Keratinocyte (primary cell): ENCODE data around the gene ACAD11. TPM values are rescaled to one million over a fixed set of nuclear protein-coding genes. Genes with fewer than 3 reads are reported as not detected.

ENCODE experiments used
- DNase-seq: peaks from one replicate; pipeline ENCODE4 v3.0.0-alpha.2; 2011; ENCODE audit warnings: low read depth, missing footprints, low spot score
- FAIRE-seq: peaks from 2 replicates; lab custom pipeline; 2011; peaks lifted over from hg19 to GRCh38; lab: Jason Lieb, UNC
- H2AFZ ChIP-seq: 2 replicates; pipeline ENCODE4 v1.6.0; 2012; ENCODE audit warnings: low read length, control low read depth, inconsistent platforms; ENCODE audit not compliant: control insufficient read depth
- H3K27ac ChIP-seq: 2 replicates; pipeline ENCODE4 v1.5.1; 2011; ENCODE audit warnings: low read length; ENCODE audit not compliant: control insufficient read depth, insufficient read depth
- H3K27me3 ChIP-seq: 3 replicates; pipeline ENCODE4 v1.6.0; 2011; ENCODE audit warnings: low read length; ENCODE audit not compliant: control insufficient read depth, insufficient read depth; ENCODE audit errors: extremely low read depth
- H3K36me3 ChIP-seq, 2 experiments: 2 replicates in 1 of 2; 3 replicates in 1 of 2; pipeline ENCODE4 v1.5.1; 2011; ENCODE audit warnings: low read length in 2 of 2, mild to moderate bottlenecking in 1 of 2; ENCODE audit not compliant: control insufficient read depth in 2 of 2, insufficient read depth in 2 of 2; ENCODE audit errors: extremely low read depth in 1 of 2
- H3K4me1 ChIP-seq: 3 replicates; pipeline ENCODE4 v1.5.1; 2011; ENCODE audit warnings: low read length; ENCODE audit not compliant: control insufficient read depth, insufficient read depth; ENCODE audit errors: extremely low read depth
- H3K4me2 ChIP-seq: 3 replicates; pipeline ENCODE4 v1.6.0; 2011; ENCODE audit warnings: low read depth, low read length; ENCODE audit not compliant: control insufficient read depth, insufficient read depth; ENCODE audit errors: extremely low read depth
- H3K4me3 ChIP-seq, 3 experiments: fragments of 200-600 bp in 1 of 3; sonication (generic) in 1 of 3; 2 replicates in 2 of 3; 3 replicates in 1 of 3; pipeline ENCODE4 v1.5.1; 2011 to 2016; ENCODE audit warnings: low read length in 3 of 3, mild to moderate bottlenecking in 3 of 3, control low read depth in 2 of 3, inconsistent platforms in 1 of 3, low read depth in 1 of 3, mixed read lengths in 1 of 3, mixed run types in 1 of 3, moderate library complexity in 1 of 3; ENCODE audit not compliant: control insufficient read depth in 2 of 3, insufficient read depth in 2 of 3; ENCODE audit errors: extremely low read depth in 1 of 3
- H3K79me2 ChIP-seq: 2 replicates; pipeline ENCODE4 v1.6.0; 2012; ENCODE audit warnings: low read length; ENCODE audit not compliant: control insufficient read depth, insufficient read depth
- H3K9ac ChIP-seq: 3 replicates; pipeline ENCODE4 v1.6.0; 2011; ENCODE audit warnings: low read length; ENCODE audit not compliant: control insufficient read depth, insufficient read depth; ENCODE audit errors: extremely low read depth
- H3K9me1 ChIP-seq: 3 replicates; pipeline ENCODE4 v1.6.0; 2011; ENCODE audit warnings: low read length; ENCODE audit not compliant: control insufficient read depth, insufficient read depth; ENCODE audit errors: extremely low read depth
- H3K9me3 ChIP-seq: 2 replicates; pipeline ENCODE4 v1.5.1; 2012; ENCODE audit warnings: low read depth, low read length; ENCODE audit not compliant: control insufficient read depth
- H4K20me1 ChIP-seq: 3 replicates; pipeline ENCODE4 v1.6.0; 2011; ENCODE audit warnings: low read length; ENCODE audit not compliant: control insufficient read depth, insufficient read depth; ENCODE audit errors: extremely low read depth
- CTCF ChIP-seq, 3 experiments: IDR thresholded peaks in 1 of 3; conservative IDR thresholded peaks in 1 of 3; optimal IDR thresholded peaks in 1 of 3; 2 replicates in 2 of 3; 3 replicates in 1 of 3; pipeline versions ENCODE3 to v1.5.1; 2011; ENCODE audit warnings: low read length in 3 of 3, mild to moderate bottlenecking in 3 of 3, moderate library complexity in 2 of 3, control low read depth in 1 of 3, inconsistent platforms in 1 of 3; ENCODE audit not compliant: insufficient read depth in 2 of 3; ENCODE audit errors: extremely low read depth in 1 of 3
- EZH2 ChIP-seq: IDR thresholded peaks from one replicate; pipeline ENCODE4 v1.6.1; 2012; ENCODE audit warnings: inconsistent platforms, mild to moderate bottlenecking, low read length, moderate library complexity
- dilution Hi-C: fragments of 300-500 bp; cut with MboI; formaldehyde crosslinking; loops from one replicate; pipeline ENCODE4 v1.7.0; 2020; ENCODE audit warnings: low sequenced_read_pairs; ENCODE audit not compliant: extremely low pct_ligation_motif_present
- polyA plus RNA-seq, 5 experiments: library from polyadenylated mRNA; depleted of rRNA in 3 of 5; stranded (reverse) in 3 of 5; stranded (forward) in 1 of 5; unstranded in 1 of 5; fragments of >200 nt; gene quantifications; 1 replicate in 1 of 5; 2 replicates in 3 of 5; 3 replicates in 1 of 5; pipeline versions ENCODE4 v1.2.1 to v1.2.3, GENCODE V29; 2011 to 2012; ENCODE audit warnings: missing spikeins in 2 of 5, low read depth in 1 of 5, low replicate concordance in 1 of 5

Gene ACAD11
- polyA plus RNA-seq, 1 donor (not counting 4 experiments of a cell fraction or from before 2014, with no cell fraction given): 32.1 TPM

GRCh38 chr3:132563420-132564069 lies 96.1 kb downstream of the ACAD11 start:
- Histone ChIP-seq H4K20me1 (no peaks in the 10 kb centered on the region), H3K27ac (no peak overlapping the region), H3K36me3 (no peaks in the 10 kb centered on the region), H3K4me2 (no peak overlapping the region), H3K9ac (no peak overlapping the region), H3K27me3 (no peaks in the 10 kb centered on the region), H2AFZ (no peak overlapping the region), H3K4me1 (no peaks in the 10 kb centered on the region), H3K4me3 (no peak overlapping the region), H3K9me1 (no peaks in the 10 kb centered on the region), H3K9me3 (no peaks in the 10 kb centered on the region), H3K79me2 (no peaks in the 10 kb centered on the region)
- dilution Hi-C loops: no loop called here
- TF ChIP-seq EZH2 (no peak), CTCF (optimal IDR thresholded peaks at IDR 0.05 in 1 of 3, IDR thresholded peaks at IDR 0.05 in 1 of 3, conservative IDR thresholded peaks at IDR 0.05 in 1 of 3; ENCODE audit: extremely low read depth in 1 of 3, insufficient read depth in 2 of 3, low read length in 3 of 3) (no peak)
- DNase-seq (no peak), FAIRE-seq (no peak)

- Histone ChIP-seq H3K9me1 (no peaks in the 10 kb centered on the region), H3K4me2 (no peak overlapping the region), H3K4me3 (no peak overlapping the region), H3K27ac (no peak overlapping the region), H4K20me1 (no peaks in the 10 kb centered on the region), H3K36me3 (peaks cover 0 to 1% of the 10 kb centered on the region in 2 experiments), H3K9me3 (no peaks in the 10 kb centered on the region), H3K27me3 (no peaks in the 10 kb centered on the region), H2AFZ (no peak overlapping the region), H3K9ac (no peak overlapping the region), H3K79me2 (no peaks in the 10 kb centered on the region), H3K4me1 (no peaks in the 10 kb centered on the region)
- dilution Hi-C loops: no loop called here
- DNase-seq (no peak), FAIRE-seq (no peak)
- TF ChIP-seq CTCF (optimal IDR thresholded peaks at IDR 0.05 in 1 of 3, IDR thresholded peaks at IDR 0.05 in 1 of 3, conservative IDR thresholded peaks at IDR 0.05 in 1 of 3; ENCODE audit: extremely low read depth in 1 of 3, insufficient read depth in 2 of 3, low read length in 3 of 3) (no peak), EZH2 (no peak)
Measured at GRCh38 chr3:132561003-132561402, 98.6 kb downstream of the ACAD11 start.
